ENCODE measurements around the gene TNS3.

The TNS3 gene

GRCh38 chr7:47226696-47227095 lies 355.2 kb downstream of the TNS3 start:
- no peak for DNase-seq (ENCODE audit: low read depth, low spot score)

- DNase-seq (ENCODE audit: low read depth, low spot score) = no peak
Measured at GRCh38 chr7:47225387-47226131, 356.4 kb downstream of the TNS3 start.
